GM18870 (cell line): Measurements from ENCODE around the gene FHIP1A.
"Not testable (repeated sequence)": the region's sequence is repeated elsewhere in the genome, so short reads cannot be mapped to it uniquely, and the experiment has no call there.

ENCODE experiments used
- ATAC-seq: cut with Tn5 transposase; IDR thresholded peaks from one replicate; pipeline ENCODE4 v1.9.1; 2021; ENCODE audit warnings: moderate library complexity; ENCODE audit not compliant: unreplicated experiment

FHIP1A gene

GRCh38 chr4:151408630-151409469 lies at the start of gene FHIP1A:
Gene FHIP1A (plus strand): TSS chr4:151409176. CDS start chr4:151566260, 157,084 bp downstream.
- ATAC-seq = peak; percentile 87

GRCh38 chr4:151359576-151359975 lies 49.4 kb upstream of the FHIP1A start:
- no peak for ATAC-seq

GRCh38 chr4:151361126-151361525 lies 47.9 kb upstream of the FHIP1A start:
- ATAC-seq = no peak

DNA sequence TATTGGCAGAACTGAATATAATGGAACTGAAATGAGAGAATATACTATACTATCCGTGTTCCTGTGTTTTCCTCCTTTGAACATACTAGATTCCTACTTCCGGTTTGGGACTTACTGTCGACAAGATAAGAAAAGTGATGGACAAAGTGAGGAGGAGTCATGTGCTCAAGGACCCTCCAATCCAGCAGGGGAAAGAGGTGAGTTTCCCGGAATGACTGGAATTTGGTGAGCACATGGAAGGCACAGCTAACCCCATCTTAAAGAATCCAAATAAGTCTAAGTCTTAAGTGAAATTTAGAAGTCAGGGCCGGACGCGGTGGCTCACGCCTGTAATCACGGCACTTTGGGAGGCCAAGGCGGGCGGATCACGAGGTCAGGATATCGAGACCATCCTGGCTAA lies 47.0 kb upstream of the FHIP1A start:
- no peak for ATAC-seq

DNA sequence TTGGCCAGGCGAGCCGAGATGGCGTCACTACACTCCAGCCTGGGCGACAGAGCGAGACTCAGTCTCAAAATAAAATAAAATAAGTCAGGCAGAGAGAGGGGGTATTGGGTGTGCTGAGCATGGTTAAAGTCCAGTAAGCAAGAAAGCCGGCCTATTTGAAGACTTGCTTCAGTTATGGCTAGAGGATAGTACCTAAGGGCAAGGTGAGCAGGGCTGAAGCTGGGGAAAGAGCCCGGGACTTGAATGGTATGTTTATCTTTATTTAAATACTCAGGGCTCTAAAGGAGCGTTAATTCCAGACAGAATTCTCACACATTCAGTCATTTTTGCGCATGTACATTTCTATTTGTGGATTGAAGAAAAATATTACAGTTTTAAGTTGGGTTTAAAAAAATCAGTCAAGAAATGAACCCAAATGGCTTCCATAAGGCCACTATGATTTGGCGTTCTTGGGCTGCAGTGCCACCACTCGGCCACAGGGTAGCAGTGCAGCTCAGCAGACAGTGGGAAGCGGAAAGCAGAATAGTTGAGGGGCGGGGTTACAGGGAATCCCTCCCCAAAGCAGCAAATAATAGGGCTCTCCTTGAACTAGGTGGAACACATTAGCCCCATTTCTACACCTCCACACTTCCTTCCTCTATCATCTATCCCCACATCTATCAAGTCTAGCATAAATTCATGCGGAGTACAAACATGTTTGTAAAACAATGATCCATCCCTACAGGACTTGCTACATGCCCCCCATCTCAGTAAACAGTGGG lies 46.4 kb upstream of the FHIP1A start:
- peak; percentile 84 for ATAC-seq

DNA sequence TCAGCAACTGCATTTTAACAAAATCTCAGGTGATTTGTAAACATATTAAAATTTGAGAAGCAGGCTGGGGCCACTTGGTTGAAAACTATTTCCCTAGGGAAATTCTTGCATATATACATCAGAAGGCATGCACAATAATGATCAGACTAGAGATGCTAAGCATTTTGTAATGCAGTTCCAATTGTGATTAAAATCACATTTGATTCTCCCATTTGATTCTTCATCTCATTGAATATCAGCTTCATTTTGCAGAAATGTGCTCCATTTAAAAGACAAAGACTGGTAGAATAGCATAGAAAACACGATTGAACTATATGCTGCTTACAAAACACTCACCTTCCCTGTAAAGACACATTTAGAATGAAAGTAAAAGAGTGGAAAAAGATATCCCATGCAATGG lies 32.4 kb upstream of the FHIP1A start:
- ATAC-seq = no peak

DNA sequence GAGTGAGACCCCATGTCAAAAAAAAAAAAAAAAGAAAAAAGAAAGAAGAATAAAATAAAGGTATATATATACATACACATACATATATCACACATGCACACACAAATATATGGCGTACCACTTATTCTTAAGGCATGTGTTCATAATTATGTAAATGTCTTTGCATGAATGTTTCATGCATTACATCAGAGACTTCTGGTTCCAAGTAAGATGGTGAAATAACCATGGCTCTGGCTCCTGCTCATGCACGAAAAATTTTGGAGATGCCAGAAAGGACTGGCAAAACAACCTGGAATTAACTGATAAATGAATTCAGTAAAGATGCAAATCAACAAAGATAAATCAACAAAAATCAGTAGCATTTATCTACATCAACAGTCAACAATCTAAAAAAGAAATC lies 19.7 kb upstream of the FHIP1A start:
- ATAC-seq = no peak

DNA sequence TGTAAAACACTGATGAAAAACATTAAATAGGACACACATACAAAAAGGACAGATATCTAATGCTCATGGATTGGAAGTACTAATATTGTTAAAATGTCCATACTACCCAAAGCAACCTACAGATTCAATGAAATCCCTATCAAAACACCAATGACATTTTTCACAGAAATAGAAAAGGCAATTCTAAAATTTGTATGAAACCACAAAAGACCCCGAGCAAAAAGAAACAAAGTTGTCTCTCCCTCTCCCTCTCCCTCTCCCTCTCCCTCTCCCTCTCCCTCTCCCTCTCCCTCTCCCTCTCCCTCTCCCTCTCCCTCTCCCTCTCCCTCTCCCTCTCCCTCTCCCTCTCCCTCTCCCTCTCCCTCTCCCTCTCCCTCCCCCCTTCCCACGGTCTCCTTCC lies 19.2 kb upstream of the FHIP1A start:
- ATAC-seq = not testable (repeated sequence)

DNA sequence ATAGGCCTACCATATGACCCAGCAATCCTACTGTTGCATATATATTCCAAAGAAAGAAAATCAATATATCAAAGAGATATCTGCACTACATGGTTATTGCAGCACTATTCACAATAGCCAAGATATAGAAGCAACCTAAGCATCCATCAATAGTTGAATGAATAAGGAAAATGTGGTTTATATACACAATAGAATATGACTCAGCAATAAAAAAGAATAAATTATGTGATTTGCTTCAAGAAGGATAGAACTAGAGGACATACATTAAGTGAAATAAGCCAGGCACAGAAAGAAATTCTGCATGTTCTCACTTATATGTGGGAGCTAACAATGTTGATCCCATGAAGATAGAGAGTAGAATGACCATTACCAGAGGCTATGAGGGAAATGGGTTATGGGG lies 13.1 kb upstream of the FHIP1A start:
- ATAC-seq = no peak

DNA sequence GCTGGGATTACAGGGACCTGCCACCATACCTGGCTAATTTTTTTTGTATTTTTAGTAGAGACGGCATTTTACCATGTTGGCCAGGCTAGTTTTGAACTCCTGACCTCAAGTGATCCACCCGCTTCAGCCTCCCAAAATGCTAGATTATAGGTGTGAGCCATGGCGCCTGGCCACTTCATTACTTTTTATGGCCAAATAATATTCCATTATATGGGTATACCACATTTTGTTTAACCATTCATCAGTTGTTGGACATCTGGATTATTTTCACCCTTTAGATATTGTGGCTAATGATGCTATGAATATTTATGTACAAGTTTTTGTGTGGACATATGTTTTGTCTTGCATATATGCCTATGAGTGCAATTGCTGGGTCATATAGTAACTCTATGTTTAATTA lies 8.6 kb upstream of the FHIP1A start:
- no peak for ATAC-seq

GRCh38 chr4:151401739-151402138 lies 7.2 kb upstream of the FHIP1A start:
- no peak for ATAC-seq

DNA sequence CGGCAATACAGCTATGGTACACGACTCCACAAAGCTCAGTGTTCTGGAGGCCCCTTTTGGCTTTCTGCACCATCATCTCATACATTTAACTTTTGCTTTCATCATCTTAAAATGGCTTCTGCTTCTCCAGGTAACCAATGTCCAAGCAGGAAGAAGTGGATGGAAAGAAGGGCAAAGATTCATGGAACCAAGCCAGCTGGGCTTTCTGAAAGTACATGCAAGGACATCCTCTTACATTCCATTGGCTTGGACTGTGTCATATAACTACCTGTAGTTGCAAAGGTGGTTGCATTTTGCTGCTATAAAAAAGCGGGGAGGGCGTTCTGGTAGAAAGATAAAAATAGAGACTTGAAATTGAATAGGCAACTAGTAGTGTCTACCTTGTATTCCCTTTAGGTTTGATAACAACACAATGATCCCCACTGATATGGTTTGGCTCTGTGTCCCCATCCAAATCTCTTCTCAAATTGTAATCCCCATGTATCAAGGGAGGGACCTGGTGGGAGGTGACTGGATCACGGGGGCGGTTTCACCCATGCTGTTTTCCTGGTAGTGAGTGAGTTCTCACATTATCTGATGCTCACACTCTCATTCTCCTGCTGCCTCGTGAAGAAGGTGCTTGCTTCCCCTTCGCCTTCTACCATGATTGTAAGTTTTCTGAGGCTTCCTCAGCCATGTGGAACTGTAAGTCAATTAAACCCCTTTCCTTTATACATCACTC lies 6.7 kb upstream of the FHIP1A start:
- ATAC-seq = no peak

DNA sequence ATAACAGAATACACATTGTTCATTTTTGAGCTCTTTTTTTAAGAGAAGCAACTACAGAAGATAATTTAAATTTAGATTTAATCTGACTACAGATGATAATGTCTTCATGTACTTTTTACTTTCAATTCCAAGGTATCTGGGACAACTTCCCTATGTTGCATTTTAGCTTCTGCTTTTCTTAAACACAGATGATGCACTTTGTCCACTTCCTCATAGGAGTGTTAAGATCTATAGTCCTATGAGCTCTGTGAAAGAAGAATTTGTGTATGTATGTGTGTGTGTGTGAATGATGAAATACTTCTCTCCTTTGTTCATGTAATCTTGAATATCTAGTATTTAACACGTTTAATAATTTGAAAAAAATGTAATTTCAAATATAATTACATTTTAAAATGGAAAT lies 5.3 kb upstream of the FHIP1A start:
- no peak for ATAC-seq

- ATAC-seq = not testable (repeated sequence)
Measured at GRCh38 chr4:151404802-151405201, 4.2 kb upstream of the FHIP1A start.

DNA sequence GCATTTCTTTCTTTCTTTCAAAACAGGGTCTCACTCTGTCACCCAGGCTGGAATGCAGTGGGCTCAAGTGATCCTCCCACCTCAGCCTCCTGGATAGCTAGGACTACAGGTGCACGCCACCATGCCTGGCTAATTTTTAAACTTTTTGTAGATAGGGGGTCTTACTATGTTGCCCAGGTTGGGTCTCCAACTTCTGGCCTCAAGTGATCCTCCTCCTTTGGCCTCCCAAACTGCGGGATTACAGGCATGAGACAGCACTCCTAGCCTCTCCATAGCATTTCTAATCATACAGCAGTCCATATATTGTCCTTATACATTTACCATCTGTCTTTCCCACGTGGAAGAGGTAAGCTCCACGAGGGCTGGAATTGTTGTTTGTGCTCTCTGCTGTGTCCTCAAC lies 2.0 kb upstream of the FHIP1A start:
- ATAC-seq = no peak

- peak; percentile 71 for ATAC-seq
Measured at GRCh38 chr4:151407466-151408379, 1.3 kb upstream of the FHIP1A start.

DNA sequence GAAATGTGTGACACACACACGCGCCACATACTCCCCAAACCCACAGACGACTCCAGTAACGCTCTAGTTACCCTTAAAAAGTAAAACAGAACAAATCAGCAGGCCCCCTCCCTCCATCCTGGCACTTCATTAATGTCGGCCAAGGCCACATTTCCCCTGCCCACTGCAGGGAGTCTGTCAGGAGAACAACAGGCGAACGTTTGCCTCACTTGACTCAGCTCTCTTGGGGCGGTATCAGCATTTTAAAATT lies 671 bp upstream of the FHIP1A start:
- no peak for ATAC-seq

DNA sequence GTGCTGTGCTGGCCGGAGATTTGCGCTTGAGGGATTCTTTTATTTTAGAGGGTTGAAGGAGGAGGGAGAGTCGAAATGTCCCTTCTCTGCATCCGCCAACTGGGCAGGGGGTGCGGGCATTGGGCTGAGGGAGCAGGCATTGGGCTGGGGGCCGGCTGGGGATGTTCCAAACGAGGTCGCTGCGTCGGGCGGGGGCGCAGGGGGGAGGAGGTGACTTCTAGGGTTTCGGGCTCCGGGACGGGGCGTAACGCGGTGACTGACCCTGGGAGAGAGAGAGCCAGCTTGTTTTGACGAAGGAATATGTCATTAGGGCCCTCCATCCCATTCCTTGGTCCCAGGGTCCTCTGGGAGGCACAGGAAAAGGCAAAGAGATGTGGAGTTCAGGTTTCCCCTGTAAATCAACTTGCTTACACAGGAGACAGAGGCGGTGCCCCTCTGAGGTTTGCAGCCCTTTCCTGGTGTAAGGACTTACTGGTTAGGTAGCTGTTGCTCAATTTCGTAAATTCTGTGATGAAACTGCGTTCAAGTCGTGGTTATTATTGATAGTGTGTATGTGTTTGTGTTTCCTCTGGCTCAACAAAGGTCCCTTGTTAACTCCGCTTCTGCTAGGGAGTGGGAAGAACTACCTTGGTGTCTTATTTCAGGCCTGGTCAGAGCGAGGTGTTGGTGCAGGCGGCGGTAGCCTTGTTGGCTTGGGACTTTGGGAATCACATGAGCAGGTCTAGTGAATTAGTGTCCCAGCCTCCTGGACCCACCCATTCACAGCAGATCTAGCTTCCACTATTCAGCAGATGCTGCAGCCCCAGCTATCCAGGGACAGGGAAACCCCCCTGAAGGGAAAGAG lies 716 bp downstream of the FHIP1A start:
- no peak for ATAC-seq

GRCh38 chr4:151415978-151416377 lies 7.0 kb downstream of the FHIP1A start:
- no peak for ATAC-seq

DNA sequence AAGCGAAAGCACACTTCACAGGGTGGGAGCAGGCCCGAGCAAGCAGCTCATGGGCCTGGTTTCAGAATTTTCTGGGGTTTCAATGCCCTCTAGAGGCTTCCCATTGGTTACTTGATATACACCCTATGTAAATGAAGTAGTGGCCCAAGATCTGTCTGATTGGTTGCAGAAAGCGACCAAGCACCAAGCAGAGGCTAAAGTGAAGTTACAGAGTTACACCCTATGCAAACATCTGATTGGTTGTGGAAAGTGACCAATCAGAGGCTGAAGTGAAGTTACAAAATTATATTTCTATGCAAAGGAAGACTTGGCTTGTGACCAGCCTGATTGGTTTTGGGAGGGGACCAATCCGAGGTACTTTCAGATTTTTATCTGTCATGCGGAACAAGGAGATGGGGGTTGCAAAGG lies 8.2 kb downstream of the FHIP1A start:
- ATAC-seq = no peak
